NCI-H1092 treated with DMSO at 0.1 percent for 48 hours (cell line): ENCODE results near the gene ZKSCAN4.
A peak's percentile ranks its signal among the peaks of the same experiment; 100 is the strongest.

Source experiments
- DNase-seq: peaks from one replicate; lab custom pipeline; 2025; lab: John Stamatoyannopoulos, UW

The ZKSCAN4 gene

GRCh38 chr6:28252009-28252975 lies at the start of gene ZKSCAN4:
TSS of gene ZKSCAN4 (minus strand) at chr6:28252269. CDS start at chr6:28251980, 289 bp downstream.
- DNase-seq: peak; percentile 57

DNA sequence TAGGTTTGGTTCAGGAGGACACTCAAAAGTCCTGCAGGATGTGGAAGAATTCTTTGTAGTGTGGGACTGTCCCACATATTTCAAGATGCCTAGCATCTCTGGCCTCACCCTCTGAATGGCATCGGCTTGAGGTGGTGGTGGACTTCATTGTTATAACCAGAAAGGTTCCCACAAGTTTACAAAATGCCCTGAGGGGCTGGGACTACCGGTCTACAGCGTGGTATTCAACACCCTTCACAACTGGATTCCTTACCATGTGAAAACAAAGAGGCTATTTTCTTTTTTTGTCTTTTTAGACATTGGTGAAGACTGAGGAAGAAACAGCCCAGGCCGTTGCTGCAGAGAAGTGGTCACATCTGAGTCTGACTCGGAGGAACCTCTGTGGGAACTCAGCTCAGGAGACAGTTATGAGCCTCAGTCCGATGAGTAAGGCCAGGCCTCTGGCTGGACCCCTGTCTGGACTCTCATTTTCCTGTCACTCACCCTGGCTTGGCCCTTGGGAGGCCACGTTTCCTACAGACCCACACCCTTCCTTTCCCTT lies 44.5 kb upstream of the ZKSCAN4 start:
- DNase-seq: no peak

- DNase-seq: no peak
Measured at GRCh38 chr6:28295326-28295725, 43.3 kb upstream of the ZKSCAN4 start.

DNA sequence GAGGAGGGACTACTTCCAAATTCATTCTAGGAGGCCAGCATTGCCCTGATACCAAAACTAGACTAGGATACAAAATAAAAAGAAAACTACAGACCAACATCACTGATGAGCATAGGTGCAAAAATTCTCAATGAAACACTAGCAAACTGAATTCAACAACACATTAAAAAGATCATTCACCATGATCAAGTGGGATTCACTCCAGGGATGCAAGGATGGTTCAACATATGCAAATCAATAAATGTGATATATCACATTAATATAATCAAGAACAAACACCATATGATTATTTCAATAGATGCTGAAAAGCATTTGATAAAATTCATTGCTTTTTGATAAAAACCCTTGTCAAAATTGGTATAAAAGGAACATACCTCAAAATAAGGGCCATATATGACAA lies 39.5 kb upstream of the ZKSCAN4 start:
- no peak for DNase-seq

DNA sequence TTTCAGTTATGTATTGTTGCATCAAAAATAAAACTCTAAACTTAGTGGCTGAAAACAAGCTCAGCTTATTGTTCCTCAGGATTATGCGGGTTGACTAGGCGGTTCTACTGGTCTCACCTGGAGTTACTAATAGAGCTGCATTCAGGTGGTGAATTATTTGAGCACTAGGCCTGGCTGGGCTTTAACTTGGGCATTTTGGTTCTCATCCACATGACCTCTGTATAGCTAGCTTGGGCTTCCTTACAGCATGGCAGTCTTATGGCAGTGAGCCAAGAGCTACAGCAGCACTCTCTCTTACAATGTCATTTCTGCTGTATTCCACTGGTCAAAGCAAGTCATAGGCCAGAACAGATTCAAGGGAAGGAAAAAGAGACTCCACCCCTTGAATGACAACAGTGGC lies 30.9 kb upstream of the ZKSCAN4 start:
- no peak for DNase-seq

DNA sequence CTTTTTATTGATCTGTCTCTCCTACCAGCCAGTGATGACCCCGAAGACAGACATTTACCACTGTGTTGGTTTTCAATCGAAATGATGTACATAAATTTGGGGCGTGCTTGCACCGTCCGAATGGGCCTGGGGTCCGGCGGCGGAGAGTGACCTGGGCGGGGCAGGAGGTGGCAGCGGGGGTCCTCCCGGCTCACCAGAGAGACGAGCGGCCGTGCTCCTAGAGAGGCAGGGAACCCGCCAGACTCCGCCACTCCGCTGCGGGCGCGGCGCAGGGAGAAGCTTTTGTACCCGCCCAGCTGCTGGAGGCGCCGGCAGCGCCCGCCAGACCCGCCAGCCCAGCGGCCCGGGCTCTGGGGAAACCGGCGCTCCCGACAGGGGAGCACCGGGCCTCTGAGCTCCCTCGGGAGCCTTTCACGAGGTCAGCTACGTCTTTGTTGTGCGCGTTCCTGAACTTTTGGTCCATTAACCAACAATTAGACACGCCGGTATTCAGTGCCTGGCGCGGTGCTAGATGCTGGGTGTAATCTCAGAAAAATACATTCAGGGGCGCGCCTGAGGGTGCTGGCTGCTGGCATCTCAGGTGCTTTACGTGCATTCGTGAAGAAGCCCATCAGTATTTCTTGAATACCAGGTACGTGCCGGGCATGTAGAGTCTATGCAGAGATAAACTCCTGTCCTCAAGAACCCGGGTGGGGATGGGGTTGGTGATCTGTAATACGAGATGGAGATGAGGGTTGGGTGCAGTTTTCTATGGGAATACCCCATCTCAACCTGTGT lies 29.4 kb upstream of the ZKSCAN4 start, which contains the start of gene PGBD1:
PGBD1 (plus strand) TSS at position 285 of the 777 bp plus-strand sequence. CDS start 2,242 bp downstream, outside the sequence.
- peak; percentile 58 for DNase-seq

GRCh38 chr6:28280595-28281287 lies 28.7 kb upstream of the ZKSCAN4 start:
- no peak for DNase-seq

- DNase-seq: no peak
Measured at GRCh38 chr6:28277746-28278145, 25.7 kb upstream of the ZKSCAN4 start.

DNA sequence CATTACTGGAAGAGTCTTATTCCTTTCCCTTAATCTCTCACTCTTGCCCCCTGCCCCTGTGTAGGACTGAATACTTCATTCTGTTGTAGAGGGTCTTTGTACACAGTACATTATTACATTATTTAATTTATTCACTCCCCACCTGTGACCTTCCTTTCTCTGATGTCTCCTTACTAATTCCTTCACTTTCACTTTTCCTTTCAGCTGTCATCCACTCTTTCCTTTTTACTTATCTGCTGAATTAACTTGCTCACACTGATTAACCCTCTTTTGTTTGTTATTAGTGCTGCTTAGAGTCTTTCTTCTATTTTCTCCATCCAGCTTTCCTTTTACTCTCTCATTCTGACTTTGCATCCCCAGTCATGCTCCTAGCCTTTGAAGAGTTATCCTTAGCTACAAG lies 22.8 kb upstream of the ZKSCAN4 start:
- DNase-seq: no peak

GRCh38 chr6:28269492-28269891 lies 17.4 kb upstream of the ZKSCAN4 start:
- DNase-seq: no peak

DNA sequence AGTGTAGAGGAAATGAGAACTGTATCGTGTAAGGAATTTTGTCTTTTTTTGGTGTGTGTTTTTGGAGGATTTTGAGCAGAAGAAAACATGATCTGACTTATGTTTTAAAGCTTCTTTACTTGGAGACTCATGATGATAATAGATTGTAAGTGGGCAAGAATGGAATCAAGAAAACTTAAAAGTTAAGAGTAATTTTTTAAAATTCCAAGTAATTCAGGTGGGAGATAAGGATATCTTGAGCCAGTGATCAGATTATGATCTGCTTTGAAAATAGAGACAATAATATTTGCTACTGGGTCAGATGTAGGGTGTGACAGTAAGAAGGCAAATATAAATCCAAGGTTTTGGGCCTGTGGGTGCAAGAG lies 15.6 kb upstream of the ZKSCAN4 start:
- DNase-seq: no peak

GRCh38 chr6:28266962-28267694 lies 15.1 kb upstream of the ZKSCAN4 start, which contains the start of gene ZSCAN26:
TSS of gene ZSCAN26 (plus strand) at chr6:28267143. CDS start at chr6:28271920, 4,777 bp downstream.
- peak; percentile 83 for DNase-seq

- DNase-seq: no peak
Measured at GRCh38 chr6:28266563-28266961, 14.5 kb upstream of the ZKSCAN4 start.

DNA sequence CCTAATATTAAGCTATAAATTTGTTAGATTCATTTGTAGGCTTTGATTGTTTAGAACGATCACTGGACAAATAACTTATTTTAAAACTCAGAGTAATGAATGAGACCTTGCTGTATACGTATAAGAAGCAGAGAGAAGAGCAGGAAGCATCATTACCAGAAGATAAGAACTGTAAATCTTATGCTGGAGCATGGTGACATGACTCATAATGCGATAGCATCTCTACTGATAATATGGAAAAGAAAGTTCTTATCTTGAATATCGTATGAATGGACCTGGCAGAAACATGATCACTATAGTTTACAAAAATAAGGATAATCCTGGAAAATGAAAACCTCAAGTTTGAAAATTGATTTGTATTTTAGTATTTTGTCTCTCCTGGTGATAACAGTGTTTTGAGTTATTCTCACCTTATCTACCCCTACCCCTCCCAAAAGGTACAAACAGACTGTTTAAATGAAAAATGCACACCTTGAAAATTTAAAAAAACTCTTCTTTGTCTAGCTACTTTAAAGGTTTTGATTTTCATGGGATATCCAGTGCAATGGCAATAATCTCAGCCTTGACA lies 12.8 kb upstream of the ZKSCAN4 start:
- DNase-seq: no peak

GRCh38 chr6:28263922-28264321 lies 11.9 kb upstream of the ZKSCAN4 start:
- no peak for DNase-seq

GRCh38 chr6:28258877-28259777 lies 7.1 kb upstream of the ZKSCAN4 start, which contains the start of gene NKAPL:
TSS of gene NKAPL (plus strand) at chr6:28259297. CDS start at chr6:28259372, 75 bp downstream.
- no peak for DNase-seq

DNA sequence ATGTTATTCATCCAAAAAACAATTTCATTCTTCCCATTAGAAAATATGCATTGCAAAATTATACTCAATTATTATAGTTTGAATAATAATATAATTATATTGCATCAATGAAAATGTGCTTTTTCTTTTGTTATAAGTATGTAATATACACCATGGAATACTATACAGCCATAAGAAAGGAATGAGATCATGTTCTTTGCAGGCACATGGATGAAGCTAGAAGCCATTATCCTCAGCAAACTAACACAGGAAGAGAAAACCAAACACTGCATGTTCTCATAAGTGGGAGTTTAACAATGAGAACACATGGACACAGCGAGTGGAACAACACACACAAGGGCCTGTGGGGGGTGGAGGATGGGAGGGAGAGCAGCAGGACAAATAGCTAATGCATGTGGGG lies 5.0 kb upstream of the ZKSCAN4 start:
- no peak for DNase-seq

DNA sequence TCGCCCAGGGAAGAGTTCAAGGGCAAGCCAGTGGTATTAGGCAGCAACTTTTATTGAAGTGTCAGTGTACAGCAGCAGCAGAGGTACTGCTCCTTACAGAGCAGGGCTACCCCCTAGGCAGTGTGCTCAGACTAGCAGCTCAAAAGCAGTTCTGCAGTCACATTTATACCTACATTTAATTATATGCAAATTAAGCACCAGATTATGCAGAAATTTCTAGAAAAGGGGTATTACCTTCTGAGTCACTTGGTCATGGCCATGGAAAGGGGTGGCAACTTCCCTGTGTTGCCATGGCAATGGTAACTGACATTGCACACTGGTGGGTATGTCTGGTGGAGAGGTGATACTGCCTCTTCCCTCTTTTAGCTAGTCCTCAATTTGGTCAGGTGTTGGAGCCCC lies 2.1 kb upstream of the ZKSCAN4 start:
- DNase-seq: no peak

- no peak for DNase-seq
Measured at GRCh38 chr6:28251661-28252008, 434 bp downstream of the ZKSCAN4 start.

- DNase-seq: no peak
Measured at GRCh38 chr6:28250747-28251146, 1.3 kb downstream of the ZKSCAN4 start.
